ENCODE results near the gene NEDD4L.

The NEDD4L gene

GRCh38 chr18:58091099-58091611, 47.1 kb downstream of the NEDD4L start:
- in situ Hi-C loops (cut with MboI; ENCODE audit: low sequenced_read_pairs): no loop called here

GRCh38 chr18:58093311-58093803, 49.3 kb downstream of the NEDD4L start:
- in situ Hi-C loops (cut with MboI; ENCODE audit: low sequenced_read_pairs): no loop called here

- in situ Hi-C loops (cut with MboI; ENCODE audit: low sequenced_read_pairs): no loop called here
Observed at GRCh38 chr18:58095222-58095621, 51.2 kb downstream of the NEDD4L start.

- in situ Hi-C loops (cut with MboI; ENCODE audit: low sequenced_read_pairs): no loop called here
Observed at GRCh38 chr18:58095655-58096054, 51.6 kb downstream of the NEDD4L start.

GRCh38 chr18:58096658-58097057, 52.6 kb downstream of the NEDD4L start:
- in situ Hi-C loops (cut with MboI; ENCODE audit: low sequenced_read_pairs): no loop called here

GRCh38 chr18:58097121-58097906, 53.3 kb downstream of the NEDD4L start:
- in situ Hi-C loops (cut with MboI; ENCODE audit: low sequenced_read_pairs): no loop called here

- in situ Hi-C loops (cut with MboI; ENCODE audit: low sequenced_read_pairs): no loop called here
Observed at GRCh38 chr18:58097907-58098166, 53.8 kb downstream of the NEDD4L start.

- in situ Hi-C loops (cut with MboI; ENCODE audit: low sequenced_read_pairs): no loop called here
Observed at GRCh38 chr18:58098706-58099105, 54.7 kb downstream of the NEDD4L start.

GRCh38 chr18:58100154-58100553, 56.1 kb downstream of the NEDD4L start:
- in situ Hi-C loops (cut with MboI; ENCODE audit: low sequenced_read_pairs): no loop called here

GRCh38 chr18:58101291-58101794, 57.3 kb downstream of the NEDD4L start:
- in situ Hi-C loops (cut with MboI; ENCODE audit: low sequenced_read_pairs): no loop called here

GRCh38 chr18:58102018-58102417, 58.0 kb downstream of the NEDD4L start:
- in situ Hi-C loops (cut with MboI; ENCODE audit: low sequenced_read_pairs): no loop called here

GRCh38 chr18:58102875-58103274, 58.8 kb downstream of the NEDD4L start:
- in situ Hi-C loops (cut with MboI; ENCODE audit: low sequenced_read_pairs): no loop called here

- in situ Hi-C loops (cut with MboI; ENCODE audit: low sequenced_read_pairs): no loop called here
Observed at GRCh38 chr18:58103339-58103985, 59.4 kb downstream of the NEDD4L start.

- in situ Hi-C loops (cut with MboI; ENCODE audit: low sequenced_read_pairs): no loop called here
Observed at GRCh38 chr18:58104096-58104495, 60.1 kb downstream of the NEDD4L start.

GRCh38 chr18:58105206-58105887, 61.3 kb downstream of the NEDD4L start:
- in situ Hi-C loops (cut with MboI; ENCODE audit: low sequenced_read_pairs): no loop called here

- in situ Hi-C loops (cut with MboI; ENCODE audit: low sequenced_read_pairs): no loop called here
Observed at GRCh38 chr18:58105888-58106260, 61.8 kb downstream of the NEDD4L start.

GRCh38 chr18:58106289-58107070, 62.5 kb downstream of the NEDD4L start:
- in situ Hi-C loops (cut with MboI; ENCODE audit: low sequenced_read_pairs): no loop called here

- in situ Hi-C loops (cut with MboI; ENCODE audit: low sequenced_read_pairs): no loop called here
Observed at GRCh38 chr18:58109256-58109655, 65.2 kb downstream of the NEDD4L start.

- in situ Hi-C loops (cut with MboI; ENCODE audit: low sequenced_read_pairs): no loop called here
Observed at GRCh38 chr18:58110398-58110797, 66.4 kb downstream of the NEDD4L start.

- in situ Hi-C loops (cut with MboI; ENCODE audit: low sequenced_read_pairs): no loop called here
Observed at GRCh38 chr18:58112174-58112573, 68.1 kb downstream of the NEDD4L start.

GRCh38 chr18:58113337-58113736, 69.3 kb downstream of the NEDD4L start:
- in situ Hi-C loops (cut with MboI; ENCODE audit: low sequenced_read_pairs): no loop called here

Measured in HL-60/S4 (cell line).